ENCODE results near the gene SEMA3D. TPM values are rescaled to one million over a fixed set of nuclear protein-coding genes. Genes with fewer than 3 reads are reported as not detected.

The SEMA3D gene
- total and polyA plus RNA-seq, 9 of the 15 experiments (the other 6 are each of a cell fraction or from before 2014, with no cell fraction given) = 0.01 to 0.10 (median 0.04) TPM; not detected in 1

- H3K79me2 ChIP-seq (ENCODE audit: control insufficient read depth, insufficient read depth, low read length) = no peaks in the 10 kb centered on the region
- 4% methylated on average over 1 of the region's 1 CpG for WGBS (ENCODE audit: insufficient coverage, low coverage, missing lambda C conversion rate)
- no peak overlapping the region for H2AFZ ChIP-seq (ENCODE audit: low read depth, low read length)
- no peak for ATAC-seq
- H4K20me1 ChIP-seq (replicated peaks; ENCODE audit: control insufficient read depth, insufficient read depth, low read length) = no peaks in the 10 kb centered on the region
- POLR2A ChIA-PET = no interaction called here
- TF ChIP-seq ZNF24 (IDR thresholded peaks at IDR 0.05) (no peak), SRSF9 (IDR thresholded peaks at IDR 0.05; ENCODE audit: borderline replicate concordance, low read depth, low read length) (no peak), TFAM (CRISPR knock-in tag; conservative IDR thresholded peaks at IDR 0.05) (no peak), FUS (optimal IDR thresholded peaks at IDR 0.05; ENCODE audit: low read depth, low read length) (no peak), STAT5A (IDR thresholded peaks at IDR 0.05; ENCODE audit: borderline replicate concordance, low read length) (no peak)
- intact Hi-C loops (cut with micrococcal nuclease) = no loop called here
- FAIRE-seq = no peak
- no peaks in the 10 kb centered on the region for H3K27me3 ChIP-seq (ENCODE audit: control insufficient read depth in 2 of 2, insufficient read depth in 2 of 2, low read length in 2 of 2)
- H3K9ac ChIP-seq (ENCODE audit: insufficient read depth in 1 of 2, low read depth in 2 of 2, low read length in 2 of 2) = no peak overlapping the region
- no peaks in the 10 kb centered on the region for H3K9me3 ChIP-seq (replicated peaks; ENCODE audit: control insufficient read depth, insufficient read depth, low read depth, low read length)
- no peak overlapping the region for H3K4me3 ChIP-seq
- no peaks in the 10 kb centered on the region for H3K9me1 ChIP-seq (ENCODE audit: control insufficient read depth, insufficient read depth, low read length)
- in situ Hi-C loops (cut with MboI) = loop anchor here (25.0 kb wide), 2 partner anchors 789 to 1064 kb away; no protein-coding TSS in a partner anchor
- H3K36me3 ChIP-seq (ENCODE audit: control insufficient read depth, insufficient read depth, low read length) = no peaks in the 10 kb centered on the region
- H3K4me2 ChIP-seq (ENCODE audit: insufficient read depth, low read length) = no peak overlapping the region
- H3K27ac ChIP-seq (ENCODE audit: extremely low read depth, low read depth, low read length) = no peak overlapping the region
- CTCF ChIA-PET (ENCODE audit: low intra/inter-chr PET ratio) = no interaction called here
- H3K4me1 ChIP-seq (replicated peaks in 1 of 2; ENCODE audit: control insufficient read depth in 2 of 2, insufficient read depth in 2 of 2, low read length in 2 of 2) = no peaks in the 10 kb centered on the region
- no TSS peak for BruUV-seq (replicated peaks)
- DNase-seq (ENCODE audit: extremely low read depth in 1 of 4, low spot score in 3 of 4) = no peak
Measured at GRCh38 chr7:85000735-85001350, 186.0 kb downstream of the SEMA3D start.

GRCh38 chr7:84999450-84999849 is 187.4 kb downstream of the SEMA3D start:
- whole genome bisulfite sequencing (ENCODE audit: insufficient coverage, low coverage, missing lambda C conversion rate) = 2% methylated on average over 8 of the region's 8 CpGs
- TF ChIP-seq CXXC5 (CRISPR knock-in tag; IDR thresholded peaks at IDR 0.05) = no peak
- no peak for TF ChIP-seq SP1 (CRISPR knock-in tag; IDR thresholded peaks at IDR 0.05)
- no peak for TF ChIP-seq PTBP1 (IDR thresholded peaks at IDR 0.05; ENCODE audit: low read depth, low read length)
- no peak for TF ChIP-seq NFIX (CRISPR knock-in tag; IDR thresholded peaks at IDR 0.05; ENCODE audit: low read depth)
- TF ChIP-seq ZNF778 (CRISPR knock-in tag; IDR thresholded peaks at IDR 0.05) = no peak
- TF ChIP-seq MCM3 (IDR thresholded peaks at IDR 0.05) = no peak
- no peak for TF ChIP-seq E2F3 (CRISPR knock-in tag; IDR thresholded peaks at IDR 0.05)
- no peak for TF ChIP-seq ZBED1 (IDR thresholded peaks at IDR 0.05)
- TF ChIP-seq, protein P1, sequence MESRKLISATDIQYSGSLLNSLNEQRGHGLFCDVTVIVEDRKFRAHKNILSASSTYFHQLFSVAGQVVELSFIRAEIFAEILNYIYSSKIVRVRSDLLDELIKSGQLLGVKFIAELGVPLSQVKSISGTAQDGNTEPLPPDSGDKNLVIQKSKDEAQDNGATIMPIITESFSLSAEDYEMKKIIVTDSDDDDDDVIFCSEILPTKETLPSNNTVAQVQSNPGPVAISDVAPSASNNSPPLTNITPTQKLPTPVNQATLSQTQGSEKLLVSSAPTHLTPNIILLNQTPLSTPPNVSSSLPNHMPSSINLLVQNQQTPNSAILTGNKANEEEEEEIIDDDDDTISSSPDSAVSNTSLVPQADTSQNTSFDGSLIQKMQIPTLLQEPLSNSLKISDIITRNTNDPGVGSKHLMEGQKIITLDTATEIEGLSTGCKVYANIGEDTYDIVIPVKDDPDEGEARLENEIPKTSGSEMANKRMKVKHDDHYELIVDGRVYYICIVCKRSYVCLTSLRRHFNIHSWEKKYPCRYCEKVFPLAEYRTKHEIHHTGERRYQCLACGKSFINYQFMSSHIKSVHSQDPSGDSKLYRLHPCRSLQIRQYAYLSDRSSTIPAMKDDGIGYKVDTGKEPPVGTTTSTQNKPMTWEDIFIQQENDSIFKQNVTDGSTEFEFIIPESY (CRISPR knock-in tag; IDR thresholded peaks at IDR 0.05) = no peak
- TF ChIP-seq, protein P2, sequence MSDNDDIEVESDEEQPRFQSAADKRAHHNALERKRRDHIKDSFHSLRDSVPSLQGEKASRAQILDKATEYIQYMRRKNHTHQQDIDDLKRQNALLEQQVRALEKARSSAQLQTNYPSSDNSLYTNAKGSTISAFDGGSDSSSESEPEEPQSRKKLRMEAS (CRISPR knock-in tag; IDR thresholded peaks at IDR 0.05) = no peak
- no peak for TF ChIP-seq HEY1 (CRISPR knock-in tag; IDR thresholded peaks at IDR 0.05; ENCODE audit: borderline replicate concordance)
- in situ Hi-C loops (cut with MboI) (no loop called here), intact Hi-C loops (cut with micrococcal nuclease) (no loop called here)
- Histone ChIP-seq H3K9me1 (ENCODE audit: control insufficient read depth, insufficient read depth, low read length) (no peaks in the 10 kb centered on the region), H3K9me3 (replicated peaks; ENCODE audit: control insufficient read depth, insufficient read depth, low read depth, low read length) (no peaks in the 10 kb centered on the region), H3K27me3 (ENCODE audit: control insufficient read depth in 2 of 2, insufficient read depth in 2 of 2, low read length in 2 of 2) (no peaks in the 10 kb centered on the region), H3K4me3 (no peak overlapping the region), H3K4me1 (replicated peaks in 1 of 2; ENCODE audit: control insufficient read depth in 2 of 2, insufficient read depth in 2 of 2, low read length in 2 of 2) (no peaks in the 10 kb centered on the region), H3K79me2 (ENCODE audit: control insufficient read depth, insufficient read depth, low read length) (no peaks in the 10 kb centered on the region), H3K27ac (ENCODE audit: extremely low read depth, low read depth, low read length) (no peak overlapping the region), H3K36me3 (ENCODE audit: control insufficient read depth, insufficient read depth, low read length) (no peaks in the 10 kb centered on the region), H4K20me1 (replicated peaks; ENCODE audit: control insufficient read depth, insufficient read depth, low read length) (no peaks in the 10 kb centered on the region), H2AFZ (ENCODE audit: low read depth, low read length) (no peak overlapping the region), H3K4me2 (ENCODE audit: insufficient read depth, low read length) (no peak overlapping the region), H3K9ac (ENCODE audit: insufficient read depth in 1 of 2, low read depth in 2 of 2, low read length in 2 of 2) (no peak overlapping the region)
- ATAC-seq (no peak), FAIRE-seq (no peak), DNase-seq (ENCODE audit: extremely low read depth in 1 of 4, low spot score in 3 of 4) (no peak)
- ChIA-PET POLR2A (no interaction called here), CTCF (ENCODE audit: low intra/inter-chr PET ratio) (no interaction called here)
- BruUV-seq (replicated peaks) = no TSS peak

All from K562 (cell line).